Measurements from ENCODE around the gene KDM4D. TPM values are rescaled to one million over a fixed set of nuclear protein-coding genes. Genes with fewer than 3 reads are reported as not detected.

The KDM4D gene
- total RNA-seq: under 1 TPM in 2 of 3 donors, not detected in 1; 0.14 to 0.32 TPM
- 0.38 TPM for total RNA-seq (2013)

- under 1% methylated on average over 65 of the region's 66 CpGs for WGBS (ENCODE audit: insufficient coverage)
- peaks cover 15 to 17% of the 10 kb centered on the region in 2 donors for H3K27me3 Mint-ChIP-seq (ENCODE audit: low read depth in 2 of 2)
- DNase-seq (peak; percentile 88 to 97), ATAC-seq (peak; percentile 98 to 100 (median 99))
- H3K4me3 ChIP-seq (ENCODE audit: low read length): peak within 1 kb of the TSS; percentile 68
- TF ChIP-seq CTCF (IDR thresholded peaks at IDR 0.05): no peak
- peaks cover 36% of the 10 kb centered on the region for H3K36me3 Mint-ChIP-seq
- H3K36me3 ChIP-seq (ENCODE audit: control insufficient read depth, insufficient read depth, low read length): peaks cover 32% of the 10 kb centered on the region
- peaks cover 4% of the 10 kb centered on the region for H3K4me1 ChIP-seq (ENCODE audit: control insufficient read depth, insufficient read depth, low read length)
- H3K9me3 ChIP-seq (ENCODE audit: control insufficient read depth, insufficient read depth, low read length): no peaks in the 10 kb centered on the region
- H3K4me1 Mint-ChIP-seq: peaks cover 25 to 35% of the 10 kb centered on the region in 2 donors
- H3K9me3 Mint-ChIP-seq: no peaks in the 10 kb centered on the region
- peak within 1 kb of the TSS; percentile 99 for H3K4me3 Mint-ChIP-seq
- intact Hi-C loops (cut with micrococcal nuclease): loop anchor here (1.0 to 2.0 kb wide), 4 partner anchors 95 to 816 kb away; partner anchors contain the start of genes FAM76B and SESN3
- no peaks in the 10 kb centered on the region for H3K27me3 ChIP-seq (ENCODE audit: control insufficient read depth, insufficient read depth, low read length)
- peak within 1 kb of the TSS; percentile 91 to 98 for H3K27ac Mint-ChIP-seq
- H3K27ac ChIP-seq (ENCODE audit: low read length): peak within 1 kb of the TSS; percentile 71
These were observed at the start of gene KDM4D, which contains the start of gene CWC15 for GRCh38 chr11:94973099-94973968. KDM4D (plus strand) TSS chr11:94973709; CDS start chr11:94997373, 23,664 bp downstream. CWC15 (minus strand) TSS chr11:94973556; CDS start chr11:94972185, 1,371 bp downstream.

GRCh38 chr11:94924171-94924572, 49.3 kb upstream of the KDM4D start:
- Mint-ChIP-seq H3K4me3 (peak overlapping the region; percentile 38), H3K4me1 (peaks cover 20 to 26% of the 10 kb centered on the region in 2 donors), H3K9me3 (peaks cover 0 to 3% of the 10 kb centered on the region in 2 donors), H3K27ac (peak overlapping the region; percentile 70 to 86), H3K27me3 (ENCODE audit: low read depth in 2 of 2) (peaks cover 0 to 3% of the 10 kb centered on the region in 2 donors), H3K36me3 (no peaks in the 10 kb centered on the region)
- intact Hi-C loops (cut with micrococcal nuclease): no loop called here
- no peaks in the 10 kb centered on the region for H3K9me3 ChIP-seq (ENCODE audit: control insufficient read depth, insufficient read depth, low read length)
- peak in 1 of 2 donors; percentile 28 for DNase-seq
- no peak overlapping the region for H3K4me3 ChIP-seq (ENCODE audit: low read length)
- no peaks in the 10 kb centered on the region for H3K27me3 ChIP-seq (ENCODE audit: control insufficient read depth, insufficient read depth, low read length)
- H3K4me1 ChIP-seq (ENCODE audit: control insufficient read depth, insufficient read depth, low read length): peaks cover 18% of the 10 kb centered on the region
- H3K27ac ChIP-seq (ENCODE audit: low read length): peak overlapping the region; percentile 42
- 58% methylated on average over 6 of the region's 6 CpGs for WGBS (ENCODE audit: insufficient coverage)
- peak; percentile 38 to 58 (median 42) for ATAC-seq
- no peaks in the 10 kb centered on the region for H3K36me3 ChIP-seq (ENCODE audit: control insufficient read depth, insufficient read depth, low read length)
- no peak for TF ChIP-seq CTCF (IDR thresholded peaks at IDR 0.05)

GRCh38 chr11:94924612-94925011, 48.9 kb upstream of the KDM4D start:
- peak; percentile 53 to 80 (median 78) for ATAC-seq
- H3K4me3 Mint-ChIP-seq: peak overlapping the region; percentile 61

More at GRCh38 chr11:94924612-94925011, 48.9 kb upstream of the KDM4D start:
- Mint-ChIP-seq H3K4me1 (peaks cover 20 to 26% of the 10 kb centered on the region in 2 donors), H3K27me3 (ENCODE audit: low read depth in 2 of 2) (peaks cover 0 to 3% of the 10 kb centered on the region in 2 donors), H3K9me3 (peaks cover 0 to 3% of the 10 kb centered on the region in 2 donors), H3K27ac (peak overlapping the region; percentile 70 to 86), H3K36me3 (no peaks in the 10 kb centered on the region)
- H3K4me3 ChIP-seq (ENCODE audit: low read length): no peak overlapping the region
- H3K27ac ChIP-seq (ENCODE audit: low read length): peak overlapping the region; percentile 42
- 13% methylated on average over 5 of the region's 5 CpGs for WGBS (ENCODE audit: insufficient coverage)
- no peaks in the 10 kb centered on the region for H3K27me3 ChIP-seq (ENCODE audit: control insufficient read depth, insufficient read depth, low read length)
- no peaks in the 10 kb centered on the region for H3K9me3 ChIP-seq (ENCODE audit: control insufficient read depth, insufficient read depth, low read length)
- peak in 1 of 2 donors; percentile 57 for DNase-seq
- TF ChIP-seq CTCF (IDR thresholded peaks at IDR 0.05): no peak
- intact Hi-C loops (cut with micrococcal nuclease): no loop called here
- H3K36me3 ChIP-seq (ENCODE audit: control insufficient read depth, insufficient read depth, low read length): no peaks in the 10 kb centered on the region
- peaks cover 18% of the 10 kb centered on the region for H3K4me1 ChIP-seq (ENCODE audit: control insufficient read depth, insufficient read depth, low read length)
